Chondrocyte (in vitro differentiated cells): Measurements from ENCODE around the gene HTR2B. TPM values are rescaled to one million over a fixed set of nuclear protein-coding genes. Genes with fewer than 3 reads are reported as not detected.

ENCODE experiments used
- DNase-seq: peaks from one replicate; pipeline ENCODE4 v3.0.0; 2021; ENCODE audit warnings: mixed read lengths, low spot score
- H3K27ac Mint-ChIP-seq: one replicate; pipeline ENCODE4 v1.8.0; 2021; ENCODE audit warnings: mild to moderate bottlenecking, moderate library complexity, mixed read lengths; ENCODE audit not compliant: unreplicated experiment
- H3K27me3 Mint-ChIP-seq: 2 replicates; pipeline ENCODE4 v1.8.0; 2021; ENCODE audit warnings: low read depth, mixed read lengths
- H3K36me3 Mint-ChIP-seq: 2 replicates; pipeline ENCODE4 v1.8.0; 2021; ENCODE audit warnings: low read depth, mixed read lengths
- H3K4me1 Mint-ChIP-seq: 2 replicates; pipeline ENCODE4 v1.8.0; 2021; ENCODE audit warnings: low read depth, mild to moderate bottlenecking, mixed read lengths
- H3K4me3 Mint-ChIP-seq: one replicate; pipeline ENCODE4 v1.8.0; 2021; ENCODE audit warnings: mild to moderate bottlenecking, moderate library complexity, mixed read lengths; ENCODE audit not compliant: unreplicated experiment
- H3K9me3 Mint-ChIP-seq: 2 replicates; pipeline ENCODE4 v1.8.0; 2021; ENCODE audit warnings: low read depth, mixed read lengths
- CTCF ChIP-seq: fragments of 200-600 bp; sonication (generic); IDR thresholded peaks from 2 replicates; pipeline ENCODE4 v1.5.0; 2021; ENCODE audit warnings: antibody characterized with exemption, mild to moderate bottlenecking, moderate library complexity
- total RNA-seq: library from RNA; stranded (reverse); gene quantifications from 3 replicates; pipeline ENCODE4 v1.2.1, GENCODE V29; 2021

Gene HTR2B
- total RNA-seq, 1 donor from 2014 or later: 0.85 TPM

- Mint-ChIP-seq H3K4me1 (peaks cover 30% of the 10 kb centered on the region), H3K4me3 (peak overlapping the region; percentile 86), H3K36me3 (peaks cover 13% of the 10 kb centered on the region), H3K27me3 (no peaks in the 10 kb centered on the region), H3K9me3 (no peaks in the 10 kb centered on the region), H3K27ac (peak overlapping the region; percentile 100)
- no peak for TF ChIP-seq CTCF
- DNase-seq: no peak
These were observed 65.9 kb downstream of the HTR2B start for GRCh38 chr2:231058761-231059550.

Other genes with a start within 250 kb of the HTR2B start
- not detected in 3 replicates for gene GPR55, start 199.8 kb downstream of the HTR2B start, total RNA-seq
- gene SPATA3, start 128.9 kb downstream of the HTR2B start, total RNA-seq: not detected in 3 replicates
- gene C2orf72, start 87.5 kb downstream of the HTR2B start, total RNA-seq: 0.12 to 1.3 TPM (median 1.00 TPM) in 3 replicates
- 105 to 142 TPM (median 108 TPM) in 3 replicates for gene PSMD1, start 68.2 kb downstream of the HTR2B start, total RNA-seq
- gene ARMC9, start 73.6 kb upstream of the HTR2B start, total RNA-seq: 71.6 to 188 TPM (median 187 TPM) in 3 replicates